ENCODE data around the gene DDX3X.

DNA sequence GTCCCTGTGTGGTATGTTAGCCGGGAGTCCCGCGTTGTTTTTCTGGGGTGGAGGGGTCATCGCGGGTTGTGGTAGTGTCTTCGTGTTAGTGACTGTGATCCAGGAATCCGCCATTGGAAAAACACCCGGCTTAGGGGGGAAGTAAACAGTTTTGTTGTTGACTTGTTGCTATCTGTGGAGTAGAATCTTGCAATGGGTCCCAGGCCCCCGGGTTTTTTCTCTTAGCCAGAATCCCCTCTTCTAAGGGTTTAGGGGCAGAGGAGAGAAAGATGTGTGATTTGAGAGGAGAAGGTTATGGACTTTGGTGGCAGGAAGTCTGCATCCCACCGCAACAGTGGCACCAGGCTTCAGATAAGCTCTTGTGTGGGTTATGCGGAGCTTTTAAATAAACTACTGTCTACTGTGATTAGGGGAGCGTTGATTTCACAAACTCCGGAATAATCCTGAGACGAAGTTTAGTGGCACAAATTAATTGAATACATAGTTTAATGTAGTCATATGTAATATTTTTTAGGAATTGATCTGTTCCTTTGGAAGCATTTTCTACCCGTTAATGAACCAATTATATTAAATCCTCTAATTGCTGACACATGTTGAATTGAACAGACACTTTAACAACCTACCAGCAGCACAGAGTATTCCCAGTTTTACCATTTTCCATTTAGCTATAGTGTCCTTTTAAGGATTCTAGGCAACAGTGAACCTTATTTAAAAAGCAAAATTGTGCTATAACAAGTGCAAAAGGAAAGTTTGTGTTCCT is 1.4 kb downstream of the DDX3X start:
- no peak for TF ChIP-seq CTCF (IDR thresholded peaks at IDR 0.05; ENCODE audit: poor library complexity)
- TF ChIP-seq EZH2 (IDR thresholded peaks at IDR 0.05; ENCODE audit: borderline replicate concordance) = no peak
